Measurements from ENCODE around the gene DAPK2.

Gene DAPK2

DNA sequence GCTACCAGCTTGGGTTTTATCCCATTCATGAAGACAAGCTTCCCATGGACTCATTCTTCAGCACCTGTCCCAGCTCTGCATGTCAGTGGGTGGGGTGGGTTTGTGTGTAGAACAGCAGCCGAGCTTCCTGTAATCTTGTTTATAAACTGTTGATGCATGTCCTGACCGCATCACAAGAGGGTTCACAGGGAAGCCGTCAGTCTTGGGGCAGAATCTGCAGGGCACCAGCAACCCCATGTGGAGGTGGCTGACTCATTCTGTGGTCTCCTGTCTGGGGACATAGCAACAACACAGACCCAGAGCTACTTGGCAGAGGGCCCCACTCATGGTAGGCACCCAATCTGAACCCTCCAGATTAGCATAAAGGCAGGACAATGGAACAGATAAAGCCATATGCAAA is 35.6 kb downstream of the DAPK2 start:
- TF ChIP-seq NFIC (IDR thresholded peaks at IDR 0.05) (peak; percentile 18; the same call in 1 of the 2 replicates), CEBPB (IDR thresholded peaks at IDR 0.05) (no peak), YY1 (IDR thresholded peaks at IDR 0.05; ENCODE audit: low read depth) (no peak), FOXM1 (IDR thresholded peaks at IDR 0.05; ENCODE audit: borderline replicate concordance, low read depth) (no peak), RAD21 (IDR thresholded peaks at IDR 0.05; ENCODE audit: low read depth) (peak; percentile 43; the same call in 1 of the 2 replicates), TAF1 (IDR thresholded peaks at IDR 0.05; ENCODE audit: low read depth) (no peak), ZBTB7A (IDR thresholded peaks at IDR 0.05; ENCODE audit: low read depth) (no peak), EP300 (IDR thresholded peaks at IDR 0.05; ENCODE audit: borderline replicate concordance) (no peak; the same call in 1 of the 2 replicates), TCF12 (IDR thresholded peaks at IDR 0.05; ENCODE audit: low read depth) (0 out of 2 replicates have a peak, but pooled peaks have one; percentile 29), USF1 (IDR thresholded peaks at IDR 0.05) (no peak)
- TF ChIP-seq, protein P1, sequence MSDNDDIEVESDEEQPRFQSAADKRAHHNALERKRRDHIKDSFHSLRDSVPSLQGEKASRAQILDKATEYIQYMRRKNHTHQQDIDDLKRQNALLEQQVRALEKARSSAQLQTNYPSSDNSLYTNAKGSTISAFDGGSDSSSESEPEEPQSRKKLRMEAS (IDR thresholded peaks at IDR 0.05), result 0 out of 2 replicates have a peak, but pooled peaks have one; percentile 12

DNA sequence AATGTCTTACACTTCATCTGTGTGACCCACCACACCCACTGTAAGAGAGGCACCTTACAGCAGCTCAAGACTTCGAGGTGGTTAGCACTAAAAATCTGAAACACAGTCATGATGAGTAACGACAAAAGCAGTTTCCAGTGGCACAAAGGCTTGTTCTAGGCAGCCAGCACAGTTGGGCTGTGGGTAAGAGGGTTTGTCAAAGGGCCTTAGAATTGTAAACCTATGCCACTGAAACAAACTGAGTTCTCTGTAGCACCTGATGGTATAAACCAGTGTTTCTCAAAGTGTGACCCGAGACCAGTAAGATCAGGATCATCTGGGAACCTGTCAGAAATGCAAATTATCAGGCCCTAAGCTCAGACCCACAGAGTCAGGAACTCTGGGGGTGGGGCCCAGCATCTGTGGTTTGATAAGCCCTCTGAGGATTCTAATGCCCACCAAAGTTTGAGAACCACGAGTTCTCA is 36.5 kb downstream of the DAPK2 start:
- TF ChIP-seq, protein P1 (IDR thresholded peaks at IDR 0.05), result no peak
- TF ChIP-seq ZBTB7A (IDR thresholded peaks at IDR 0.05; ENCODE audit: low read depth) (no peak), TCF12 (IDR thresholded peaks at IDR 0.05; ENCODE audit: low read depth) (no peak), USF1 (IDR thresholded peaks at IDR 0.05) (no peak), YY1 (IDR thresholded peaks at IDR 0.05; ENCODE audit: low read depth) (no peak), TAF1 (IDR thresholded peaks at IDR 0.05; ENCODE audit: low read depth) (no peak)

- no peak for TF ChIP-seq CREB1 (IDR thresholded peaks at IDR 0.05; ENCODE audit: low read depth)
- TF ChIP-seq CEBPB (IDR thresholded peaks at IDR 0.05), result no peak
- TF ChIP-seq RAD21 (IDR thresholded peaks at IDR 0.05; ENCODE audit: low read depth), result no peak
- no peak for TF ChIP-seq EGR1 (IDR thresholded peaks at IDR 0.05)
- no peak for TF ChIP-seq NFIC (IDR thresholded peaks at IDR 0.05)
- no peak for TF ChIP-seq YY1 (IDR thresholded peaks at IDR 0.05; ENCODE audit: low read depth)
- TF ChIP-seq TEAD4 (IDR thresholded peaks at IDR 0.05), result no peak
- TF ChIP-seq USF1 (IDR thresholded peaks at IDR 0.05), result no peak
These were observed 37.0 kb downstream of the DAPK2 start for GRCh38 chr15:64009241-64009640.

- no peak for TF ChIP-seq EP300 (IDR thresholded peaks at IDR 0.05; ENCODE audit: borderline replicate concordance)
These were observed 38.1 kb downstream of the DAPK2 start for GRCh38 chr15:64008177-64008576.

- no peak for TF ChIP-seq YY1 (IDR thresholded peaks at IDR 0.05; ENCODE audit: low read depth)
- TF ChIP-seq TAF1 (IDR thresholded peaks at IDR 0.05; ENCODE audit: low read depth), result no peak
- no peak for TF ChIP-seq TEAD4 (IDR thresholded peaks at IDR 0.05)
- no peak for TF ChIP-seq REST (IDR thresholded peaks at IDR 0.05; ENCODE audit: low read depth)
- TF ChIP-seq ZBTB7A (IDR thresholded peaks at IDR 0.05; ENCODE audit: low read depth), result no peak
- TF ChIP-seq, protein P1 (IDR thresholded peaks at IDR 0.05), result no peak
- TF ChIP-seq USF1 (IDR thresholded peaks at IDR 0.05), result no peak
- no peak for TF ChIP-seq NFIC (IDR thresholded peaks at IDR 0.05)
- no peak for TF ChIP-seq CEBPB (IDR thresholded peaks at IDR 0.05)
- no peak for TF ChIP-seq EGR1 (IDR thresholded peaks at IDR 0.05)
- TF ChIP-seq TCF12 (IDR thresholded peaks at IDR 0.05; ENCODE audit: low read depth), result no peak
- no peak for TF ChIP-seq FOXM1 (IDR thresholded peaks at IDR 0.05; ENCODE audit: borderline replicate concordance, low read depth)
- no peak for TF ChIP-seq CREB1 (IDR thresholded peaks at IDR 0.05; ENCODE audit: low read depth)
- TF ChIP-seq RAD21 (IDR thresholded peaks at IDR 0.05; ENCODE audit: low read depth), result no peak
These were observed 39.6 kb downstream of the DAPK2 start for GRCh38 chr15:64006642-64007041.

DNA sequence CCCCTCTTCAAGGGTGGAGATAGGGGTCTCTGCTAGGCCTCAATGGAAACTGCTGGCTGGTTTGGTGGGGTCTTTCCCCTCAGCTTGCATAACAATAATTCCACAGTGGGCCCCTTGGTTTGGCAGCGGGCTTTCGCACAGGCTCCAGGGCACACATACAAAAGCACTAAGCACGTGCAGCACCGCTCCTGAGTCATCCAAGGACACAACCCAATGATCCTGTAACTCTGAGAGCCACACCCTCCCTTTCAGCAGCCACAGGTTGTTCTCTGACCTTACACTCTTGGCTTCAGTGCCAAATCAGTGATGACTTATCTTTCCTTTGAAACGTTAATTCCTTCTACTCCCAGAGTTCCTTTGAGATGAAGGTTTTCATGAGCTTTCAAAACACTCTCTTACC is 41.7 kb downstream of the DAPK2 start:
- TF ChIP-seq REST (IDR thresholded peaks at IDR 0.05; ENCODE audit: low read depth) (no peak), USF1 (IDR thresholded peaks at IDR 0.05) (peak; percentile 52; the same call in 1 of the 2 replicates), ZBTB7A (IDR thresholded peaks at IDR 0.05; ENCODE audit: low read depth) (no peak), EGR1 (IDR thresholded peaks at IDR 0.05) (no peak)
- TF ChIP-seq, protein P1 (IDR thresholded peaks at IDR 0.05), result peak; percentile 92

Data from Ishikawa (cell line).